Keratinocyte (primary cell): ENCODE data around the gene ZNF441. TPM values are rescaled to one million over a fixed set of nuclear protein-coding genes. Genes with fewer than 3 reads are reported as not detected.

Experiments used
- DNase-seq: peaks from one replicate; pipeline ENCODE4 v3.0.0-alpha.2; 2011; ENCODE audit warnings: low read depth, missing footprints, low spot score
- FAIRE-seq: peaks from 2 replicates; lab custom pipeline; 2011; peaks lifted over from hg19 to GRCh38; lab: Jason Lieb, UNC
- H2AFZ ChIP-seq: 2 replicates; pipeline ENCODE4 v1.6.0; 2012; ENCODE audit warnings: low read length, control low read depth, inconsistent platforms; ENCODE audit not compliant: control insufficient read depth
- H3K27ac ChIP-seq: 2 replicates; pipeline ENCODE4 v1.5.1; 2011; ENCODE audit warnings: low read length; ENCODE audit not compliant: control insufficient read depth, insufficient read depth
- H3K27me3 ChIP-seq: 3 replicates; pipeline ENCODE4 v1.6.0; 2011; ENCODE audit warnings: low read length; ENCODE audit not compliant: control insufficient read depth, insufficient read depth; ENCODE audit errors: extremely low read depth
- H3K36me3 ChIP-seq, 2 experiments: 2 replicates in 1 of 2; 3 replicates in 1 of 2; pipeline ENCODE4 v1.5.1; 2011; ENCODE audit warnings: low read length in 2 of 2, mild to moderate bottlenecking in 1 of 2; ENCODE audit not compliant: control insufficient read depth in 2 of 2, insufficient read depth in 2 of 2; ENCODE audit errors: extremely low read depth in 1 of 2
- H3K4me1 ChIP-seq: 3 replicates; pipeline ENCODE4 v1.5.1; 2011; ENCODE audit warnings: low read length; ENCODE audit not compliant: control insufficient read depth, insufficient read depth; ENCODE audit errors: extremely low read depth
- H3K4me2 ChIP-seq: 3 replicates; pipeline ENCODE4 v1.6.0; 2011; ENCODE audit warnings: low read depth, low read length; ENCODE audit not compliant: control insufficient read depth, insufficient read depth; ENCODE audit errors: extremely low read depth
- H3K4me3 ChIP-seq, 3 experiments: fragments of 200-600 bp in 1 of 3; sonication (generic) in 1 of 3; 2 replicates in 2 of 3; 3 replicates in 1 of 3; pipeline ENCODE4 v1.5.1; 2011 to 2016; ENCODE audit warnings: low read length in 3 of 3, mild to moderate bottlenecking in 3 of 3, control low read depth in 2 of 3, inconsistent platforms in 1 of 3, low read depth in 1 of 3, mixed read lengths in 1 of 3, mixed run types in 1 of 3, moderate library complexity in 1 of 3; ENCODE audit not compliant: control insufficient read depth in 2 of 3, insufficient read depth in 2 of 3; ENCODE audit errors: extremely low read depth in 1 of 3
- H3K79me2 ChIP-seq: 2 replicates; pipeline ENCODE4 v1.6.0; 2012; ENCODE audit warnings: low read length; ENCODE audit not compliant: control insufficient read depth, insufficient read depth
- H3K9ac ChIP-seq: 3 replicates; pipeline ENCODE4 v1.6.0; 2011; ENCODE audit warnings: low read length; ENCODE audit not compliant: control insufficient read depth, insufficient read depth; ENCODE audit errors: extremely low read depth
- H3K9me1 ChIP-seq: 3 replicates; pipeline ENCODE4 v1.6.0; 2011; ENCODE audit warnings: low read length; ENCODE audit not compliant: control insufficient read depth, insufficient read depth; ENCODE audit errors: extremely low read depth
- H3K9me3 ChIP-seq: 2 replicates; pipeline ENCODE4 v1.5.1; 2012; ENCODE audit warnings: low read depth, low read length; ENCODE audit not compliant: control insufficient read depth
- H4K20me1 ChIP-seq: 3 replicates; pipeline ENCODE4 v1.6.0; 2011; ENCODE audit warnings: low read length; ENCODE audit not compliant: control insufficient read depth, insufficient read depth; ENCODE audit errors: extremely low read depth
- CTCF ChIP-seq, 3 experiments: IDR thresholded peaks in 1 of 3; conservative IDR thresholded peaks in 1 of 3; optimal IDR thresholded peaks in 1 of 3; 2 replicates in 2 of 3; 3 replicates in 1 of 3; pipeline versions ENCODE3 to v1.5.1; 2011; ENCODE audit warnings: low read length in 3 of 3, mild to moderate bottlenecking in 3 of 3, moderate library complexity in 2 of 3, control low read depth in 1 of 3, inconsistent platforms in 1 of 3; ENCODE audit not compliant: insufficient read depth in 2 of 3; ENCODE audit errors: extremely low read depth in 1 of 3
- EZH2 ChIP-seq: IDR thresholded peaks from one replicate; pipeline ENCODE4 v1.6.1; 2012; ENCODE audit warnings: inconsistent platforms, mild to moderate bottlenecking, low read length, moderate library complexity
- dilution Hi-C: fragments of 300-500 bp; cut with MboI; formaldehyde crosslinking; loops from one replicate; pipeline ENCODE4 v1.7.0; 2020; ENCODE audit warnings: low sequenced_read_pairs; ENCODE audit not compliant: extremely low pct_ligation_motif_present
- polyA plus RNA-seq, 5 experiments: library from polyadenylated mRNA; depleted of rRNA in 3 of 5; stranded (reverse) in 3 of 5; stranded (forward) in 1 of 5; unstranded in 1 of 5; fragments of >200 nt; gene quantifications; 1 replicate in 1 of 5; 2 replicates in 3 of 5; 3 replicates in 1 of 5; pipeline versions ENCODE4 v1.2.1 to v1.2.3, GENCODE V29; 2011 to 2012; ENCODE audit warnings: missing spikeins in 2 of 5, low read depth in 1 of 5, low replicate concordance in 1 of 5

Gene ZNF441
- polyA plus RNA-seq, 1 donor (not counting 4 experiments of a cell fraction or from before 2014, with no cell fraction given) = 3.1 TPM

- peaks cover 12 to 17% of the 10 kb centered on the region in 2 experiments for H3K36me3 ChIP-seq
- H3K9me1 ChIP-seq = no peaks in the 10 kb centered on the region
- H3K79me2 ChIP-seq = peaks cover 10% of the 10 kb centered on the region
- H3K27ac ChIP-seq = no peak overlapping the region
- no peak for FAIRE-seq
- dilution Hi-C loops = no loop called here
- no peak overlapping the region for H2AFZ ChIP-seq
- TF ChIP-seq EZH2 (no peak), CTCF (optimal IDR thresholded peaks at IDR 0.05 in 1 of 3, IDR thresholded peaks at IDR 0.05 in 1 of 3, conservative IDR thresholded peaks at IDR 0.05 in 1 of 3; ENCODE audit: extremely low read depth in 1 of 3, insufficient read depth in 2 of 3, low read length in 3 of 3) (no peak)
- H3K4me2 ChIP-seq = no peak overlapping the region
- no peaks in the 10 kb centered on the region for H3K27me3 ChIP-seq
- no peak for DNase-seq
- H3K4me1 ChIP-seq = no peaks in the 10 kb centered on the region
- H3K4me3 ChIP-seq = no peak overlapping the region
- no peaks in the 10 kb centered on the region for H4K20me1 ChIP-seq
- H3K9ac ChIP-seq = no peak overlapping the region
- peaks cover 36% of the 10 kb centered on the region for H3K9me3 ChIP-seq
Observed at GRCh38 chr19:11832253-11832912, 65.6 kb downstream of the ZNF441 start.

GRCh38 chr19:11833541-11833940 is 66.7 kb downstream of the ZNF441 start:
- no peak overlapping the region for H3K4me2 ChIP-seq
- dilution Hi-C loops = no loop called here
- H3K9me1 ChIP-seq = no peaks in the 10 kb centered on the region
- DNase-seq (no peak), FAIRE-seq (no peak)
- no peaks in the 10 kb centered on the region for H3K27me3 ChIP-seq
- peaks cover 36% of the 10 kb centered on the region for H3K9me3 ChIP-seq
- H3K4me3 ChIP-seq = no peak overlapping the region
- no peaks in the 10 kb centered on the region for H3K4me1 ChIP-seq
- H2AFZ ChIP-seq = no peak overlapping the region
- peaks cover 12 to 17% of the 10 kb centered on the region in 2 experiments for H3K36me3 ChIP-seq
- H3K27ac ChIP-seq = no peak overlapping the region
- H3K79me2 ChIP-seq = peaks cover 4% of the 10 kb centered on the region
- no peaks in the 10 kb centered on the region for H4K20me1 ChIP-seq
- H3K9ac ChIP-seq = no peak overlapping the region
- TF ChIP-seq CTCF (optimal IDR thresholded peaks at IDR 0.05 in 1 of 3, IDR thresholded peaks at IDR 0.05 in 1 of 3, conservative IDR thresholded peaks at IDR 0.05 in 1 of 3; ENCODE audit: extremely low read depth in 1 of 3, insufficient read depth in 2 of 3, low read length in 3 of 3) (no peak), EZH2 (no peak)

Other genes with a start within 250 kb of the ZNF441 start
- 16.0 to 18.8 TPM (median 18.3 TPM) in 3 replicates for gene ECSIT, start 237.9 kb upstream of the ZNF441 start, polyA plus RNA-seq
- gene CNN1, start 228.1 kb upstream of the ZNF441 start, polyA plus RNA-seq = 0.16 TPM in 1 of 3 replicates, not detected in the others
- gene ELOF1, start 207.8 kb upstream of the ZNF441 start, polyA plus RNA-seq = 45.3 to 96.1 TPM (median 47.5 TPM) in 3 replicates
- gene ACP5, start 189.4 kb upstream of the ZNF441 start, polyA plus RNA-seq = 10.3 to 35.5 TPM (median 15.0 TPM) in 3 replicates
- gene ZNF627, start 169.5 kb upstream of the ZNF441 start, polyA plus RNA-seq = 6.3 to 8.5 TPM (median 7.6 TPM) in 3 replicates
- 3.7 to 6.3 TPM (median 5.6 TPM) in 3 replicates for gene ZNF823, start 28.1 kb upstream of the ZNF441 start, polyA plus RNA-seq
- gene ZNF491, start 31.5 kb downstream of the ZNF441 start, polyA plus RNA-seq = 0.36 to 1.3 TPM (median 0.76 TPM) in 3 replicates
- gene ZNF440, start 47.3 kb downstream of the ZNF441 start, polyA plus RNA-seq = 4.7 to 10.7 TPM (median 6.6 TPM) in 3 replicates
- gene ZNF439, start 81.7 kb downstream of the ZNF441 start, polyA plus RNA-seq = 0.52 to 0.86 TPM (median 0.71 TPM) in 3 replicates
- gene ZNF69, start 120.8 kb downstream of the ZNF441 start, polyA plus RNA-seq = 0.56 to 0.97 TPM (median 0.84 TPM) in 3 replicates
- 3.8 to 8.5 TPM (median 4.9 TPM) in 3 replicates for gene ZNF700, start 158.1 kb downstream of the ZNF441 start, polyA plus RNA-seq
- 1.2 to 2.3 TPM (median 1.3 TPM) in 3 replicates for gene ZNF763, start 198.0 kb downstream of the ZNF441 start, polyA plus RNA-seq